Immature natural killer cell (primary cell): Measurements from ENCODE around the gene COG7. TPM values are rescaled to one million over a fixed set of nuclear protein-coding genes. Genes with fewer than 3 reads are reported as not detected.
"Not testable (repeated sequence)": the region's sequence is repeated elsewhere in the genome, so short reads cannot be mapped to it uniquely, and the experiment has no call there.

Source experiments
- DNase-seq, 3 donors: peaks; one replicate each; pipeline ENCODE4 v3.0.0; 2022; ENCODE audit warnings: mixed read lengths in 1 of 3
- H3K27ac Mint-ChIP-seq, 6 donors: one replicate each; pipeline ENCODE4 v1.8.0; 2020; ENCODE audit warnings: mixed read lengths in 6 of 6, mild to moderate bottlenecking in 5 of 6, inconsistent platforms in 4 of 6, moderate library complexity in 3 of 6
- H3K27me3 Mint-ChIP-seq, 3 donors: one replicate each; pipeline ENCODE4 v1.8.0; 2020 to 2021; ENCODE audit warnings: low read depth in 3 of 3, mild to moderate bottlenecking in 3 of 3, mixed read lengths in 3 of 3, moderate library complexity in 3 of 3, inconsistent platforms in 1 of 3
- H3K36me3 Mint-ChIP-seq, 3 donors: one replicate each; pipeline ENCODE4 v1.8.0; 2020; ENCODE audit warnings: mixed read lengths in 3 of 3, inconsistent platforms in 2 of 3, mild to moderate bottlenecking in 2 of 3
- H3K4me1 Mint-ChIP-seq, 2 donors: one replicate each; pipeline ENCODE4 v1.8.0; 2020; ENCODE audit warnings: inconsistent platforms in 2 of 2, mild to moderate bottlenecking in 2 of 2, mixed read lengths in 2 of 2, moderate library complexity in 1 of 2
- H3K4me3 Mint-ChIP-seq, 5 donors: one replicate each; pipeline ENCODE4 v1.8.0; 2020; ENCODE audit warnings: mild to moderate bottlenecking in 5 of 5, mixed read lengths in 5 of 5, inconsistent platforms in 3 of 5, moderate library complexity in 3 of 5
- H3K9me3 Mint-ChIP-seq, 6 donors: one replicate each; pipeline ENCODE4 v1.8.0; 2020; ENCODE audit warnings: mild to moderate bottlenecking in 6 of 6, mixed read lengths in 6 of 6, inconsistent platforms in 4 of 6, moderate library complexity in 3 of 6
- polyA plus RNA-seq, 3 donors: library from polyadenylated mRNA; unstranded; fragments of 300-500 nt; fragmentation: Illumina TruSeq; gene quantifications; one replicate each; pipeline ENCODE4 v1.2.3, GENCODE V29; 2021

The COG7 gene
- polyA plus RNA-seq, 3 donors from 2014 or later: 9.5 to 21.7 (median 12.0) TPM

DNA sequence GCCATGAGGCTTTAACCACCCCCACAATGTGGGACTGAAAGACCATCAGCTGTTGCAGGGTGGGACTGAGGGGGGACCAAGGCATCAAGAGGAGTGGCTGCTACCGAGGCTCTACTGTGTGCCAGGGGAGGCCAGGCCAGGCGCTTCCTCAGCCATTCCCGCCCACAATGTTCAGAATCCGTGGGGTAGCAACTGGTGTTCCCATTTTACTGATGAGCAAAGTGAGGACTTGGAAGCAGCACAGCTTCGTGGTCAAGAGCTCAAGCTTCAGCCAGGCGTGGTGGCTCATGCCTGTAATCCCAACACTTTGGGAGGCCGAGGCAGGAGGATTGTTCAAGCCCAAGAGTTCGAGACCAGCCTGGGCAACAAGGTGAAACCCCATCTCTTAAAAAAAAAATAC, 85.0 kb downstream of the COG7 start:
- Mint-ChIP-seq H3K36me3 (no peaks in the 10 kb centered on the region), H3K4me1 (peaks cover 3 to 9% of the 10 kb centered on the region in 2 donors), H3K27me3 (peaks cover 0 to 2% (median 2%) of the 10 kb centered on the region in 3 donors), H3K9me3 (no peaks in the 10 kb centered on the region), H3K27ac (no peak overlapping the region), H3K4me3 (no peak overlapping the region)
- DNase-seq: no peak

DNA sequence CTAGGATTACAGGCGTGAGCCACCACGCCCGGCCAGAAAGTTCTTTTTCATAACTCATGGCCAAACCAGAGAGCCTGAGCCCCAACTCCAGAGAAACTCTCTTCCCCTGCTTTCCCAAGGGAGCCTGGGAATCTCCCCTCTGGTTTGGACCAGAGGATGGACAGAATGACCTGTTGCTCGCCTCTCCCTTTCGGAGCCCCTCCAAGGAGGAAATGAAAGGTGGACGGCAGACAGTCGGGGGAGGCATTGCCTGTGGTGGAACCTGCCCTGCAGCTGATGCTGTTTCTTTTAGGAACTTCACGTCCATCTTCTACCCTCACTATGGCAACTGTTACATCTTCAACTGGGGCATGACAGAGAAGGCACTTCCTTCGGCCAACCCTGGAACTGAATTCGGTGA, 85.4 kb downstream of the COG7 start:
- Mint-ChIP-seq H3K27me3 (peaks cover 2% of the 10 kb centered on the region in 3 donors), H3K4me1 (peaks cover 3 to 9% of the 10 kb centered on the region in 2 donors), H3K36me3 (no peaks in the 10 kb centered on the region), H3K27ac (no peak overlapping the region), H3K9me3 (no peaks in the 10 kb centered on the region), H3K4me3 (no peak overlapping the region)
- DNase-seq: no peak

DNA sequence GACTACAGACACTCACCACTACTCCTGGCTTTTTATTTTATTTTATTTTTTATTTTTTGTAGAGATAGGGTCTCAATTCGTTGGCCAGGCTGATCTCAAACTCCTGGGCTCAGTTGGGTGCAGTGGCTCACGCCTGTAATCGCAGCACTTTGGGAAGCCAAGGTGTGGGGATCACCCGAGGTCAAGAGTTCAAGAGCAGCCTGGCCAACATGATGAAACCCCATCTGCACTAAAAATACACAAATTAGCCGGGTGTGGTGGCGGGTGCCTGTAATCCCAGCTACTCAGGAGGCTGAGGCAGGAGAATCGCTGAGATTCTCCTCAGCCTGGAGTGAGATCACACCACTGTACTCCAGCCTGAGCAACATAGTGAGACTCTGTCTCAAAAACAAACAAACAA, 86.6 kb downstream of the COG7 start:
- H3K27me3 Mint-ChIP-seq, H3K9me3 Mint-ChIP-seq: not testable (repeated sequence)

DNA sequence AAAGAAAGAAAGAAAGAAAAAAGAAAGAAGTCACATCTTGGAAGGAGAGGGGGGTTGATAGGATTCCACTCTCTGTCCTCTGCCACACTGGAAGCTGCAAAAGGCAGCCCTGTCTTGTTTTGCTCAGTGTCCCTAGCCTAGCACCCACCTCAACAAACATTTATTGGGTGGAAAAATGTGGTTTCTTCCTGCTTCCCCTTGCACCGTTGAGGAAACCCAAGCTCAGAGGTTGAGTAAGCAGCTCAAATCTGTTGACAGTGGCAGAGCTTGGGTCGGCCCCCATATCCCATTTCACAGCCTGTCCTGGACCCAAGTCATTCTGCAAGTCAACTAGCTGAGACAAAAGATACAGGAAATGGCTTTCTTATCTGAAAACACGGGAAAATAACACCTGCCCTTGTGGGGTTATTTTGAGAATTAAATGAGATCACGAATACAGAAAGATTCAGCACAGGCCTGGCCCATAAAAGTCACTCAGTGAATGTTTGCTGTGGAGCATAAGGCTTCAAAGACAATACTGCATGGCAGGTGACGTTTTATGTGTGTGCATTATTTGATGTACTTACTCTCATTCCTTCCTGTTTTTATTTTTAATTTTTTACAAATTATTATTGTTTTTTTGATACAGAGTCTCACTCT, 87.3 kb downstream of the COG7 start:
- Mint-ChIP-seq H3K27ac (no peak overlapping the region), H3K4me3 (no peak overlapping the region), H3K27me3 (peaks cover 2 to 4% (median 4%) of the 10 kb centered on the region in 3 donors), H3K9me3 (no peaks in the 10 kb centered on the region), H3K4me1 (peaks cover 3 to 9% of the 10 kb centered on the region in 2 donors), H3K36me3 (no peaks in the 10 kb centered on the region)
- DNase-seq: no peak

More for the DNA sequence above, 86.6 kb downstream of the COG7 start:
- H3K27ac Mint-ChIP-seq, H3K4me1 Mint-ChIP-seq, H3K4me3 Mint-ChIP-seq, H3K36me3 Mint-ChIP-seq, DNase-seq: not testable (repeated sequence)

DNA sequence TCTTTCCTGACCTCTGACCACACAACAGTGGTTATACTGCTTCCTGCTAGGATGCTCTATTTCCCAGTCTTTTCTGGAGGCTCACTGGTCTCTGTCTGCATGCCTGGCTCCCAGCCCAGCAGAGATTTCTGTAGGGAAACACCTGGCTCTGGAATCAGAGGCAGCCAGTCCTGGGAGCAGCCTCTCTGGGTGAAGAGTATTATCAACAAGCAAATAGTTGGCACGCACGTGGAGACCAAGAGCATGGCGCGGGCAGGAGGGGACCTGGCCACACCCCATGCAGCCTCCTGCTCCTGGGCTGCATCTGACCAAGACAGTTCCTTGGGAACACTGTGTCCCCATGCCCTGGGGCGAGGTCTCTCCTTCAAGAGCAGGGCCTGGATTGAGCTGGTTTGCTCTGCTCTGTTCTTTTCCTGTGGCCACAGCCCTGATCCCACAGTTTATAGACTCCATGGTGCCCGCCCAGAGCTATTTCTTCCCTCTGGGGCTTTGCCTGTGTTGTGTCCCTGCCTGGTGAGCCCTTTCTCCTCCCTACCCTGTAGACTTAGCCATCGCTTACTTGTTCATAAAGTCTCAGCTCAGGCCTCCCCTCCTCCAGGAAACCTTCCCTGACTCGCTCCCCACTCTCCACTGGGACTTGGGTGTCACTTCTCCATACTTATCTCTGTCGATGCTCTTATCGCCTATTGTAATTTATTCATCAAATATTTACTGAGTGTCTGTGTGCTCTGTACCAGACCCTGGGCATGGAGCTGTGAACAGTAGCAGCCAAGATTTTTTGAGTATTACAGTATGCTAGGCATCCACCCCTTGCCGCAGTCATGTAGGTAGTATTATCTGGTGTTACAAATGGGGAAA, 90.3 kb downstream of the COG7 start:
- no peak for DNase-seq
- no peaks in the 10 kb centered on the region for H3K9me3 Mint-ChIP-seq
- H3K4me3 Mint-ChIP-seq: no peak overlapping the region
- H3K27me3 Mint-ChIP-seq: peaks cover 3 to 7% (median 4%) of the 10 kb centered on the region in 3 donors
- H3K36me3 Mint-ChIP-seq: no peaks in the 10 kb centered on the region
- H3K27ac Mint-ChIP-seq: no peak overlapping the region
- peaks cover 3 to 9% of the 10 kb centered on the region in 2 donors for H3K4me1 Mint-ChIP-seq

DNA sequence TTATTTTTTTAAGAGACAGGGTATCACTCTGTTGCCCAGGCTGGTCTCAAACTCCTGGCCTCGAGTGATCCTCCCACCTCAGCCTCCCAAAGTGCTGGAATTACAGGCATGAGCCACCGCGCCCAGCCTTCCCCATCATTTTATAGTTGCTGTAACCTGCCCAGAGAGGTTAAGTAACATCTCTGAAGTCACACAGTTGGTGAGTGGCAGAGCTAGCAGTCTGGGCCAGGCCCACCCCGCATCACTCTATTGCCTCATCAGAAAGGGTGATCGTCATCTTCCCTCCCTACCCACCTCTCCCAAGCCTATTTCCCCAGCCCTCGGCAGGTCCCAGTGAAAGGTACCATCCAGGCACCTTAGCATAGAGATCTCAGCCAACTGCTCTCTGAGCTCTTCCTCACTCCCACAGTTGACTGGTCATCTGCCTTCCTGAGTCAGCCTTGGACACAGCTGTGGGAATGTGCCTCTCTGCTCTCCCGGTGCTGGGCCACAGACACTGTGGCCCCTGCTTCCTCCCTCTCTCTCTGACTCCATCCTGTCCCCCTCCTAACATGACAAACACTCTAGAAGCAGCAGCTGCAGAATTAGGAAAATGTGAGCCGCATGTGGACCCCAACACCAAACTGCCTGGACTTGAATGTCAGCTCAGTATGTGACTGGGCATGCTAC, 93.8 kb downstream of the COG7 start:
- Mint-ChIP-seq H3K27ac (no peak overlapping the region), H3K9me3 (no peaks in the 10 kb centered on the region), H3K27me3 (peaks cover 4 to 8% (median 5%) of the 10 kb centered on the region in 3 donors), H3K4me3 (no peak overlapping the region), H3K4me1 (no peaks in the 10 kb centered on the region), H3K36me3 (no peaks in the 10 kb centered on the region)
- no peak for DNase-seq

DNA sequence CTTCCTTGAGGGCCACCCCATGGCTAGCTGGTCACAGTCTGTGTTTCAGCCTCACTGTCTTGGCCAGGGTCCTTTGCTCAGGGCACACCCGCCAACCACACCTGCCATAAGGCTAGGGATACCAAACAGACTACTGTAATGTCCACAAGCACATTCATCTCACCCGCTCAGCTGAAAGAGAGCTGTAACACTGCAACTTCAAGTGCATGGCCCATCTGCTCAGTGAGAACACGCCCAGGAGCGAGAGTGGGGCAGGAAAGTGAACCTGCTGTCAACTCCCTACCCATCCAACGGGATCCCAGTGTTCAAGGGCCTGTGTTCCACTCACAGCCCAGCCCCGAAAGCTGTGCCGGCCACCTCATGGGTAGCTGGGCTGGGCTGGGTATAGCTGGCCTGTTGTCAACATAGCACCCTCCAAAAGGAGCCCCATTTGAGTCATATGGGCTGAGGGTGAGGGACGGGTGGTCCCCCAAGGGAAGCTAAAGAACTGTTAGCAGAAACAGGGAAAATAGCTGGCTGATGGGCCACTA, 95.2 kb downstream of the COG7 start:
- H3K36me3 Mint-ChIP-seq: no peaks in the 10 kb centered on the region
- no peak overlapping the region for H3K27ac Mint-ChIP-seq
- no peak for DNase-seq
- H3K27me3 Mint-ChIP-seq: peaks cover 3 to 8% (median 5%) of the 10 kb centered on the region in 3 donors
- no peaks in the 10 kb centered on the region for H3K9me3 Mint-ChIP-seq
- no peak overlapping the region for H3K4me3 Mint-ChIP-seq
- no peaks in the 10 kb centered on the region for H3K4me1 Mint-ChIP-seq

DNA sequence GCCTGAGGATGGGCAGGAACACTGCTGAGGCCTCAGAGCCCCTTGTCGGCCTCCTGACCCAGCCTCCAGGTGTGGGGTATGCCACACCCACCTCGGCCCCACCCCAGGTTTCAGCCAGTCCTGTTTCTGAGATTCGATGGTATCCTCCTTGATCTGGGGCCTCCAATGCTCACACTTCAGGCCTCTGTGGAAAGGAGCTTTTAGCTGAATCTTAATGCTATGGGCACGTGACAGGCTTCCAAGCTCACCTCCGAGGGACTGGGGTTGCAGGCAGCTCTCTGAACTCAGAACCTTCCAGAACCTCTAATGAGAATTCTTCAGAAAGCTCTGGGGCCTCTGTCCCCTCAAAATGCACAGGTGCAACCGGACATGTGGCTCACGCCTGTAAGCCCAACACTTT, 96.0 kb downstream of the COG7 start:
- Mint-ChIP-seq H3K27ac (no peak overlapping the region), H3K9me3 (no peaks in the 10 kb centered on the region)

DNA sequence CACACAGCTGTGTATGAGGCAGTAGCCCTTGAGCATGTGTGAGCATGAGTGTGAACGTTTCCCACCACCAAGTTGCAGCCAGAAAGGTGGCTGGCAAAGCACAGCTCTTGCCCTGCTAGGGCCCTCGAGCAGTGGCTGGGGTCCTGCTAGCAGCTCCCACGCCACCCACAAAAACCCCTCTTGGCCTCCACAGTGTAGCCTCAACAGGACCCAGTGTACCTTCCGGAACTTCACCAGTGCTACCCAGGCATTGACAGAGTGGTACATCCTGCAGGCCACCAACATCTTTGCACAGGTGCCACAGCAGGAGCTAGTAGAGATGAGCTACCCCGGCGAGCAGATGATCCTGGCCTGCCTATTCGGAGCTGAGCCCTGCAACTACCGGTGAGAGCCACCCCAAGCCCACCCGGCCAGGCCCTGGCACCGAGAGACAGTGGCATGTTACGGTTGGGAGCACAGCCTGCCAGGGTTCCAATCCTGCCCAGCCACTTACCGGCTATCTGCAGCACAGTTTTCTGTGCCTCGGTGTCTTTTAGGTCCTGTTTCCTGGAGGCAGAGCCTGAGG, 97.8 kb downstream of the COG7 start:
- no peak overlapping the region for H3K4me3 Mint-ChIP-seq
- no peaks in the 10 kb centered on the region for H3K9me3 Mint-ChIP-seq
- no peak overlapping the region for H3K27ac Mint-ChIP-seq
- no peaks in the 10 kb centered on the region for H3K36me3 Mint-ChIP-seq
- no peaks in the 10 kb centered on the region for H3K4me1 Mint-ChIP-seq
- peaks cover 0 to 9% (median 5%) of the 10 kb centered on the region in 3 donors for H3K27me3 Mint-ChIP-seq
- DNase-seq: no peak

More for the DNA sequence above, 96.0 kb downstream of the COG7 start:
- H3K36me3 Mint-ChIP-seq: no peaks in the 10 kb centered on the region
- DNase-seq: no peak
- H3K27me3 Mint-ChIP-seq: peaks cover 3 to 11% (median 5%) of the 10 kb centered on the region in 3 donors
- no peak overlapping the region for H3K4me3 Mint-ChIP-seq
- no peaks in the 10 kb centered on the region for H3K4me1 Mint-ChIP-seq

DNA sequence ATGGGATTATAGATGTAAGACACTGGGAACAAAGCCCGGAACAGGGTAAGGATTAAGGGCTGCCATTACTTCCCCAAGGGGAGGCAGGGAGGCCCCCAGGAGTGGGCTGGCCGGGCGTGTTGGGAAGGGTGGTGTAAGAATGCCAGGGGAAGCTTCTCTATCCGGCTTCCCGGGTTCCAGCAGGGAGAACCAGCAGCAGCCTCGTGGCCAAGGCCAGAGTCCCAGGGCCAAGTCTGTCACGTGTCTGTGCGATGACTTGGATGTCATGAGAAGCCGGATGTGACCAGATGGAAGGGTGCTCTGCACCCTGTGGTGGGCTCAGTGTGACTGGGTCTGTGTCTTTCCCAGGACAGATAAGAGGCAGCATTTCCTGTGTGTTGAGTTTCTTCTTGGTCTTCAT, 98.7 kb downstream of the COG7 start:
- H3K4me1 Mint-ChIP-seq: no peaks in the 10 kb centered on the region
- H3K4me3 Mint-ChIP-seq: no peak overlapping the region
- H3K36me3 Mint-ChIP-seq: no peaks in the 10 kb centered on the region
- H3K27me3 Mint-ChIP-seq: peaks cover 0 to 6% (median 2%) of the 10 kb centered on the region in 3 donors
- H3K9me3 Mint-ChIP-seq: no peaks in the 10 kb centered on the region
- DNase-seq: no peak
- H3K27ac Mint-ChIP-seq: no peak overlapping the region

DNA sequence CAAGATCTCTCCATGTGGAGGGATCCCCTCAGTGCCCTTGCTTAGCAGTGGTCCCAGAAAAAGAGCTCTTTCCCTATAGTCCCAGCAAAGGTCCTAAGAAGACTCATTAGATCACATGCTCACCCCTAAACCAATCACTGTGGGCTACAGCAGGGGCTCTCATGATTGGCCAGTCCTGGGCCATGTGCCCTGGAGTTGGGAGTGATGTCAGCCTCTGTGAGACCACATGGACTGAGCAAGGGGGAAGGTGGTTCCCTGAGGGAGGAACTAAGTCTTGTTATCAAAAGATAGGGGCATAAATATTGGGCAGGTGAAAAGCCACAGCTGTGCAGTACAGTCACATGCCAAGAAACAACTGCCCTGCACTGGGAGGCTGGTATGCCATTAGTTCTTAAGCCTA, 99.5 kb downstream of the COG7 start:
- H3K27ac Mint-ChIP-seq: no peak overlapping the region
- no peak overlapping the region for H3K4me3 Mint-ChIP-seq
- no peaks in the 10 kb centered on the region for H3K9me3 Mint-ChIP-seq
- no peak for DNase-seq
- H3K27me3 Mint-ChIP-seq: peaks cover 2 to 9% (median 2%) of the 10 kb centered on the region in 3 donors
- no peaks in the 10 kb centered on the region for H3K36me3 Mint-ChIP-seq
- no peaks in the 10 kb centered on the region for H3K4me1 Mint-ChIP-seq

DNA sequence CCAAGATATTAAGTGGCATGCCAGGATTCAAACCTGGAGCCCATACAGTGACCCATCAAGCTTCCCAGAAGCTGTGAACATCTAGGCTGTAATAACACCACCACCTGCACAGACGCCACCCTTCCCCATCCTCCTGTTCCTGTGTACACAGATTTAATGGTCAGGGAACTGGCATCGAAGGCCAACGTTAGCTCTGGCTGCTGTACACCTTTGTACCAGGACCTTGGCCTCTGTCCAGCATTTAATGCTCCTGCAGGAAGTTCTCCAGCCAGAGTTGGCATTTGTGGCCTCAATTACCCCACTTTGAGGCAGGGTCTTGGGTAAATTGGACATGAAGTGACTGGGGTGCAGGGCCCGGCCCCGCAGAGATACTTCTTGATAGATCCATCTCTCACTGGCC, 101.6 kb downstream of the COG7 start:
- DNase-seq: no peak
- no peak overlapping the region for H3K4me3 Mint-ChIP-seq
- H3K27ac Mint-ChIP-seq: no peak overlapping the region
- no peaks in the 10 kb centered on the region for H3K36me3 Mint-ChIP-seq
- no peaks in the 10 kb centered on the region for H3K4me1 Mint-ChIP-seq
- peaks cover 2 to 13% (median 2%) of the 10 kb centered on the region in 3 donors for H3K27me3 Mint-ChIP-seq
- H3K9me3 Mint-ChIP-seq: peaks cover 0 to 3% (median 0%) of the 10 kb centered on the region in 6 donors

DNA sequence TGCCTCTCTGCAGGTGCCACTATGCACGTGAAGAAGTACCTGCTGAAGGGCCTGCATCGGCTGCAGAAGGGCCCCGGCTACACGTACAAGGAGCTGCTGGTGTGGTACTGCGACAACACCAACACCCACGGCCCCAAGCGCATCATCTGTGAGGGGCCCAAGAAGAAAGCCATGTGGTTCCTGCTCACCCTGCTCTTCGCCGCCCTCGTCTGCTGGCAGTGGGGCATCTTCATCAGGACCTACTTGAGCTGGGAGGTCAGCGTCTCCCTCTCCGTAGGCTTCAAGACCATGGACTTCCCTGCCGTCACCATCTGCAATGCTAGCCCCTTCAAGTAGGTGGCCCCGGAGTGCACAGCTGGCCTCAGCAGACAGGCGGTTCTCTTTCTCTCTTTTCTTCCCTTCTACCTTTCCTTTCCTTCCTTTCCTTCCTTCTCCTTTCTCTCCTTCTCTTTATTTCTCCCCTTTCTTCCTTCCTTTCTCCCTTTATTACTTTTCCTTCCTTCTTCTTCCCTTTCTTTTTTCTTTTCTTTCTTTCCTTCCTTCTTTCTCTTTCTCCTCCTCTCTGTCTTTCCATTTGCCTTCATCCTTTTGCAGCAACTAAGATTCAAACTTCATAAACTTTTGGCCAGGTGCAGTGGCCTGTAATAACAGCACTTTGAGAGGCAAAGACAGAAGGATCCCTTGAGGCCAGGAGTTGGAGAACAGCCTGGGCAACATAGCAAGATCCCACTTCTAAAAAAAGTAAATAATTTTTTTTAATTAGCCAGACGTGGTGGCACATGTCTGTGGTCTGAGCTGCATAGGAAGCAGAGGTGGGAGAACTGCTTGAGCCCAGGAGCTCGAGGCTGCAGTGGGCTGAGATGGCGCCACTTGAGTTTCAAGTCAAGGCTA, 104.2 kb downstream of the COG7 start:
- Mint-ChIP-seq H3K36me3 (no peaks in the 10 kb centered on the region), H3K27ac (no peak overlapping the region), H3K9me3 (peaks cover 0 to 3% (median 0%) of the 10 kb centered on the region in 6 donors), H3K4me3 (no peak overlapping the region), H3K4me1 (no peaks in the 10 kb centered on the region), H3K27me3 (peaks cover 2 to 13% (median 3%) of the 10 kb centered on the region in 3 donors)
- DNase-seq: no peak
